CD4-positive, CD25-positive, alpha-beta regulatory T cell (primary cell): ENCODE results near the gene PRPF38A. TPM values are rescaled to one million over a fixed set of nuclear protein-coding genes. Genes with fewer than 3 reads are reported as not detected.

Source experiments
- ATAC-seq, 2 donors: fragments of 150-1000 bp; cut with Tn5 transposase; one replicate each; pipeline ENCODE4 v1.10.0; 2021; ENCODE audit warnings: low read depth in 2 of 2, moderate number of reproducible peaks in 2 of 2, moderate library complexity in 1 of 2
- DNase-seq, 3 donors: peaks; one replicate each; pipeline versions ENCODE4 v3.0.0 to v3.0.0-alpha.2; 2012 to 2022; ENCODE audit warnings: mixed read lengths in 1 of 3
- H3K27ac ChIP-seq: one replicate; pipeline ENCODE4 v1.7.0; 2013; ENCODE audit warnings: mild to moderate bottlenecking, low read length; ENCODE audit not compliant: insufficient read depth, poor library complexity, severe bottlenecking
- H3K27me3 ChIP-seq: one replicate; pipeline ENCODE4 v1.7.0; 2013; ENCODE audit warnings: low read length; ENCODE audit not compliant: control insufficient read depth, insufficient read depth
- H3K36me3 ChIP-seq: one replicate; pipeline ENCODE4 v1.7.0; 2013; ENCODE audit warnings: mild to moderate bottlenecking, low read length, moderate library complexity; ENCODE audit not compliant: control insufficient read depth, insufficient read depth
- H3K4me1 ChIP-seq: 2 replicates; pipeline ENCODE4 v1.7.0; 2013; ENCODE audit warnings: mild to moderate bottlenecking, low read length; ENCODE audit not compliant: insufficient read depth, control insufficient read depth, poor library complexity, severe bottlenecking
- H3K4me3 ChIP-seq: one replicate; pipeline ENCODE4 v1.7.0; 2013; ENCODE audit warnings: low read depth, mild to moderate bottlenecking, low read length, moderate library complexity
- H3K9me3 ChIP-seq, 2 experiments: 1 replicate in 1 of 2; 2 replicates in 1 of 2; pipeline ENCODE4 v1.7.0; 2013; ENCODE audit warnings: low read length in 2 of 2, mild to moderate bottlenecking in 1 of 2, moderate library complexity in 1 of 2; ENCODE audit not compliant: control insufficient read depth in 2 of 2
- H3K27ac Mint-ChIP-seq, 3 donors: one replicate each; pipeline ENCODE4 v1.8.0; 2020 to 2022; ENCODE audit warnings: mild to moderate bottlenecking in 3 of 3, mixed read lengths in 3 of 3, moderate library complexity in 2 of 3
- H3K27me3 Mint-ChIP-seq: one replicate; pipeline ENCODE4 v1.8.0; 2022; ENCODE audit warnings: mild to moderate bottlenecking, mixed read lengths
- H3K36me3 Mint-ChIP-seq: one replicate; pipeline ENCODE4 v1.8.0; 2020; ENCODE audit warnings: mixed read lengths
- H3K4me1 Mint-ChIP-seq, 4 donors: one replicate each; pipeline ENCODE4 v1.8.0; 2020 to 2022; ENCODE audit warnings: mixed read lengths in 4 of 4, mild to moderate bottlenecking in 1 of 4
- H3K4me3 Mint-ChIP-seq, 4 donors: one replicate each; pipeline ENCODE4 v1.8.0; 2020 to 2022; ENCODE audit warnings: mild to moderate bottlenecking in 4 of 4, mixed read lengths in 4 of 4, moderate library complexity in 3 of 4
- H3K9me3 Mint-ChIP-seq, 7 donors: one replicate each; pipeline ENCODE4 v1.8.0; 2020 to 2022; ENCODE audit warnings: mixed read lengths in 7 of 7, mild to moderate bottlenecking in 3 of 7, moderate library complexity in 2 of 7
- polyA plus RNA-seq, 4 donors: library from polyadenylated mRNA; unstranded; fragments of 300-500 nt; fragmentation: Illumina TruSeq; gene quantifications; one replicate each; pipeline ENCODE4 v1.2.3, GENCODE V29; 2021
- total RNA-seq: library from RNA; stranded (reverse); gene quantifications from one replicate; pipeline ENCODE4 v1.2.3, GENCODE V29; 2022

Gene PRPF38A
- total and polyA plus RNA-seq, 5 donors from 2014 or later, result 38.9 to 64.4 (median 42.5) TPM

DNA sequence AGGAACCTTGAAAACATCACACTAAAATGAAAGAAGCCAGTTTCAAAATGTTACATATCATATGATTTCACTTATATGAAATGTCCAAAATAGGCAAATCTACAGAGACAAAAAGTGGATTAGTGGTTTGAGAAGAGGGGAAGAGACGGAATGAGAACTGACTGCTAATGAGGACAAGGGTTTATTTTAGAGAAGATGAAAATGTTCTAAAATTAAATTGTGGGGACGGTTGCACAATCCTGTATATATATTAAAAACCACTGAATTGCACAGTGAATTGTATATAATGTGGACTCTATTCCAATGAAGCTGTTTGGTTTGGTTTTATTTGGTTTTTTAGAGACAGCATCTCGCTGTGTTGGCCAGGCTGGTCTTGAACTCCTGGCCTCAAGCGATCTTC, 35.6 kb downstream of the PRPF38A start:
- Histone ChIP-seq H3K4me3 (no peak overlapping the region), H3K36me3 (peaks cover 49% of the 10 kb centered on the region), H3K4me1 (no peaks in the 10 kb centered on the region), H3K27ac (no peak overlapping the region), H3K9me3 (no peaks in the 10 kb centered on the region), H3K27me3 (no peaks in the 10 kb centered on the region)
- Mint-ChIP-seq H3K9me3 (no peaks in the 10 kb centered on the region), H3K4me3 (no peak overlapping the region), H3K27ac (peak overlapping the region in 1 of 3 donors; percentile 15), H3K36me3 (peaks cover 36% of the 10 kb centered on the region), H3K4me1 (peaks cover 0 to 5% (median 1%) of the 10 kb centered on the region in 4 donors), H3K27me3 (no peaks in the 10 kb centered on the region)
- ATAC-seq (no peak), DNase-seq (no peak)

DNA sequence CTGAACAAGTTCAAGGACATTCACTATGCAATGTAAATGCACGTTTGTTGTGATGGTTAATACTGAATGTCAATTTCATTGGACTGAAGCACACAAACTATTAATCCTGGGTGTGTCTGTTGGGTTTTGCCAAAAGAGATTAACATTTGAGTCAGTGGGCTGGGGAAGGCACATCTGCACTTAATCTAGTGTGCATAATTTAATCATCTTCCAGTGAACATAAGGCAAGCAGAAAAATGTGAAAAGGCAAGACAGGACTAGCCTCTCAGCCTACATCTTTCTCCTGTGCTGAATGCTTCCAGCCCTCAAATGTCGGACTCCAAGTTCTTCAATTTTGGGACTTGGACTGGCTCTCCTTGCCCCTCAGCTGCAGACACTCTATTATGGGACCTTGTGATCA, 40.1 kb downstream of the PRPF38A start:
- peak overlapping the region in 1 of 3 donors; percentile 32 for H3K27ac Mint-ChIP-seq
- no peaks in the 10 kb centered on the region for H3K4me1 ChIP-seq
- no peak for ATAC-seq
- no peak overlapping the region for H3K27ac ChIP-seq
- no peaks in the 10 kb centered on the region for H3K9me3 Mint-ChIP-seq
- H3K4me3 ChIP-seq, result no peak overlapping the region
- H3K4me1 Mint-ChIP-seq, result peaks cover 0 to 5% (median 1%) of the 10 kb centered on the region in 4 donors
- H3K27me3 Mint-ChIP-seq, result no peaks in the 10 kb centered on the region
- DNase-seq, result no peak
- H3K36me3 ChIP-seq, result peaks cover 36% of the 10 kb centered on the region
- peaks cover 29% of the 10 kb centered on the region for H3K36me3 Mint-ChIP-seq
- H3K9me3 ChIP-seq, result no peaks in the 10 kb centered on the region
- no peak overlapping the region for H3K4me3 Mint-ChIP-seq
- H3K27me3 ChIP-seq, result no peaks in the 10 kb centered on the region

DNA sequence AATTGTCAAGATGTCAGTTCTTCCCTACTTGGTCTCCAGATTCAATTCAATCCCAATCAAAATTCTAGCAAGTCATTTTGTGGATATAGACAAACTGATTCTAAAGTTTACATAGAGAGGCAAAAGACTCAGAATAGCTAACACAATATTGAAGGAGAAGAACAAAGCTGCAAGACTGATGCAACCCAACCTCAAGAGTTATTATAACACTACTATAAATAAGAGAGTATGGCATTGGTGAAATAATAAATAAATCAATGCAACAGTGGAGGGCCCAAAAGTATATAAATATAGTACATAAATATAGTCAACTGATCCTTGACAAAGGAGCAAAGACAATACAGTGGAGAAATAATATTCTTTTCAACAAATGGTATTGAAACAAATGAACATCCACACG, 49.7 kb downstream of the PRPF38A start:
- Mint-ChIP-seq H3K27me3 (no peaks in the 10 kb centered on the region), H3K9me3 (no peaks in the 10 kb centered on the region), H3K4me3 (no peak overlapping the region), H3K4me1 (peaks cover 0 to 16% (median 5%) of the 10 kb centered on the region in 4 donors), H3K36me3 (peaks cover 36% of the 10 kb centered on the region), H3K27ac (peak overlapping the region in 2 of 3 donors; percentile 10 to 38)
- Histone ChIP-seq H3K4me3 (no peak overlapping the region), H3K4me1 (no peaks in the 10 kb centered on the region), H3K27me3 (no peaks in the 10 kb centered on the region), H3K9me3 (no peaks in the 10 kb centered on the region), H3K27ac (no peak overlapping the region), H3K36me3 (peaks cover 6% of the 10 kb centered on the region)
- DNase-seq (no peak), ATAC-seq (no peak)

DNA sequence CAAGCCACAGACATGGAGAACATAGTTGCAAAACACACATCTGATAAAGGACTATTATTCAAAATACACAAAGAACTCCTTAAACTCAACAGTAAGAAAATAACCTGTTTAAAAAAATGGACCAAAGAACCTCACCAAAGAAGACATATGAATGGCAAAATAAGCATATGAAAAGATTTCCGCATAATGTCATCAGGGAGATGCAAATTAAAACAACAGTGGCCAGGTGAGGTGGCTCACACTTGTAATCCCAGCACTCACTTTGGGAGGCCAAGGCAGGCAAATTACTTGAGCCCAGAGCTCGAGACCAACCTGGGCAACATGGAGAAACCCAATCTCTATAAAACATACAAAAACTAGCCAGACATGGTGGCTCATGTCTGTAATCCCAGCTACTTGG, 50.4 kb downstream of the PRPF38A start:
- ATAC-seq (no peak), DNase-seq (no peak)
- Histone ChIP-seq H3K36me3 (peaks cover 6% of the 10 kb centered on the region), H3K4me1 (no peaks in the 10 kb centered on the region), H3K27me3 (no peaks in the 10 kb centered on the region), H3K4me3 (no peak overlapping the region), H3K27ac (no peak overlapping the region), H3K9me3 (no peaks in the 10 kb centered on the region)
- H3K27me3 Mint-ChIP-seq, result no peaks in the 10 kb centered on the region
- H3K36me3 Mint-ChIP-seq, result peaks cover 36% of the 10 kb centered on the region
- no peaks in the 10 kb centered on the region for H3K9me3 Mint-ChIP-seq
- peaks cover 0 to 13% (median 3%) of the 10 kb centered on the region in 4 donors for H3K4me1 Mint-ChIP-seq
- no peak overlapping the region for H3K4me3 Mint-ChIP-seq
- H3K27ac Mint-ChIP-seq, result peak overlapping the region in 1 of 3 donors; percentile 10

DNA sequence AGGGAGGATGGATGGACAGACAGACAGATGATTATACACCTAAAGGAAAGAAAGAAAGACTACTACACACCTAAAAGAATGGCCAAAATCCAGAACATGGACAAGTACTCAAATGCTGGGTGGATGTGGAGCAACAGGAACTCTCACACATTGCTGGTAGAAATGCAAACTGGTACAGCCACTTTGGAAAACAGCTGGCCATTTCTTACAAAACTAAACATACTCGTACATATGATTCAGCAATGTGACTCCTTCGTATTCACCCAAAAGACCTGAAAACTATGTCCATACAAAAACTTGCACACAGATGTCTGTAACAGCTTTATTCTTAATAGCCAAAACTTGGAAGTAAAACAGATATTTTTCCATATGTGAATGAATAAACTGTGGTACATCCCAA, 51.3 kb downstream of the PRPF38A start:
- DNase-seq (no peak), ATAC-seq (no peak)
- H3K27me3 Mint-ChIP-seq, result no peaks in the 10 kb centered on the region
- no peaks in the 10 kb centered on the region for H3K4me1 ChIP-seq
- H3K9me3 Mint-ChIP-seq, result no peaks in the 10 kb centered on the region
- H3K27me3 ChIP-seq, result no peaks in the 10 kb centered on the region
- peaks cover 6% of the 10 kb centered on the region for H3K36me3 ChIP-seq
- no peak overlapping the region for H3K4me3 ChIP-seq
- H3K27ac Mint-ChIP-seq, result no peak overlapping the region
- peaks cover 0 to 9% (median 4%) of the 10 kb centered on the region in 4 donors for H3K4me1 Mint-ChIP-seq
- H3K4me3 Mint-ChIP-seq, result no peak overlapping the region
- H3K27ac ChIP-seq, result no peak overlapping the region
- no peaks in the 10 kb centered on the region for H3K9me3 ChIP-seq
- H3K36me3 Mint-ChIP-seq, result peaks cover 36% of the 10 kb centered on the region

DNA sequence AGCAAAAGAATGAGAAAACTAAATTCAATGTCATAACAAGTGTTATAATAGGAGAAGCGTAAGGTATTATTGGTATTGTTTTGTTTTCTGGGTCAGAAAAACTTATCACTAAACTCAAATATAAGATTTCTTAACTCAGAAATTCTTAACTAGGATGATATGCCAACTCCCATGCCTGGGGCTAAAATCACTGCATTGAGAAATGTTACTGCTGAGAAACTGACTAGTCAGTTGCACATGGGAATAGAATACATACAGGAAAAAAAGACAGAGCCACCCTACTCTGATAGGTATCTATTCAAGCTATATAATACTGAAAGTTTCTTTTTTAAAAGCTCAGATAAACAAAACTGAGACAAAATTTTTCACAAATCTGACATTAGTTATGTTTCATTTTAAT, 56.3 kb downstream of the PRPF38A start:
- peaks cover 0 to 11% (median 8%) of the 10 kb centered on the region in 4 donors for H3K4me1 Mint-ChIP-seq
- DNase-seq, result no peak
- no peaks in the 10 kb centered on the region for H3K4me1 ChIP-seq
- peaks cover 7% of the 10 kb centered on the region for H3K36me3 ChIP-seq
- H3K27ac Mint-ChIP-seq, result no peak overlapping the region
- H3K27me3 Mint-ChIP-seq, result no peaks in the 10 kb centered on the region
- no peaks in the 10 kb centered on the region for H3K9me3 ChIP-seq
- H3K4me3 ChIP-seq, result no peak overlapping the region
- H3K27me3 ChIP-seq, result no peaks in the 10 kb centered on the region
- no peak overlapping the region for H3K27ac ChIP-seq
- H3K4me3 Mint-ChIP-seq, result no peak overlapping the region
- no peaks in the 10 kb centered on the region for H3K9me3 Mint-ChIP-seq
- no peak for ATAC-seq
- H3K36me3 Mint-ChIP-seq, result peaks cover 17% of the 10 kb centered on the region

DNA sequence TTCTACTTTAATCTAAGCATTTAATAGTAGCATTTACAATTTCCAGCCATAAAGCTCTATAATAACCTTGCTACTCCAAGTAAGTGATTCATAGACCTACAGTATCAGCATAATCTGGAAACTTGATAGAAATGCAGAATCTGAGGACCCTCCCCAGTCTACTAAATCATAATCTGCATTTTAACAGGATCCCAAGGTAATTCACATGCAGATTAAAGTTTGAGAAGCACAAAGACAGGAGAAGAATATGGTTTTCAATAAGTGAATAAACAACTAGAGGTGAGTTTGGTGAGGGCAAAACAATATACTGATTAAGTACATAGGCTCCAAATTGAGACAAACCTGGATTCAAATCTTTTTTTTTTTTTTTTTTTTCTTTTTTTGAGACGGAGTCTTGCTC, 57.4 kb downstream of the PRPF38A start:
- Histone ChIP-seq H3K27me3 (no peaks in the 10 kb centered on the region), H3K4me1 (no peaks in the 10 kb centered on the region), H3K4me3 (no peak overlapping the region), H3K27ac (no peak overlapping the region), H3K9me3 (no peaks in the 10 kb centered on the region), H3K36me3 (peaks cover 7% of the 10 kb centered on the region)
- Mint-ChIP-seq H3K4me3 (no peak overlapping the region), H3K27me3 (no peaks in the 10 kb centered on the region), H3K9me3 (no peaks in the 10 kb centered on the region), H3K36me3 (peaks cover 14% of the 10 kb centered on the region), H3K4me1 (peaks cover 0 to 9% (median 8%) of the 10 kb centered on the region in 4 donors), H3K27ac (no peak overlapping the region)
- no peak for ATAC-seq
- DNase-seq, result no peak

DNA sequence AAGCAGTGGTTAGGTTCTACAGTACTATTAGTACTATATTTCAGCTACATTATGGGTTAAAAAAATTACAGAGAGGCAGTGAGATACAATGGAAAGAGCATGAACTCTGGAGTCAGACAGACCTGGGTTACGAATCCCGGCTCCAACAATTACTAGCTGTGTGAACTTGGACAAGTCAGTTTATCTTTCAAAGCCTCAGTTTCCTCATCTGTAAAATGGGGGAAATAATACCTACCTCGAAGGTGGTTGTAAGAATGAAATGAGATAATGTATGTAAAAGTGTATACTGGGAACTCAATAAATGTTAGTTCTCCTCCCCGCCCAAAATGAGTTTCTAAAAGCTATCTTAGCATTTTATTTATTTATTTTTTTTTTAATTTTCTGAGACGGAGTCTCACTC, 59.5 kb downstream of the PRPF38A start:
- no peak for DNase-seq
- H3K9me3 ChIP-seq, result no peaks in the 10 kb centered on the region
- H3K4me1 Mint-ChIP-seq, result peaks cover 0 to 12% (median 7%) of the 10 kb centered on the region in 4 donors
- H3K4me1 ChIP-seq, result no peaks in the 10 kb centered on the region
- no peaks in the 10 kb centered on the region for H3K27me3 ChIP-seq
- no peak overlapping the region for H3K27ac Mint-ChIP-seq
- H3K9me3 Mint-ChIP-seq, result no peaks in the 10 kb centered on the region
- no peak overlapping the region for H3K4me3 ChIP-seq
- H3K4me3 Mint-ChIP-seq, result no peak overlapping the region
- no peak overlapping the region for H3K27ac ChIP-seq
- H3K36me3 Mint-ChIP-seq, result peaks cover 6% of the 10 kb centered on the region
- no peaks in the 10 kb centered on the region for H3K27me3 Mint-ChIP-seq
- ATAC-seq, result no peak
- H3K36me3 ChIP-seq, result peaks cover 7% of the 10 kb centered on the region
